Stimulated activated CD8-positive, alpha-beta memory T cell treated with anti-CD3 and anti-CD28 coated beads, Interleukin-15, amount 100 ng/mL, for 1 hour (primary cell): Measurements from ENCODE around the gene PATZ1.
"Not testable (repeated sequence)": the region's sequence is repeated elsewhere in the genome, so short reads cannot be mapped to it uniquely, and the experiment has no call there.

Source experiments
- DNase-seq: peaks from one replicate; pipeline ENCODE4 v3.0.0-alpha.2; 2020; ENCODE audit warnings: low read depth

PATZ1 gene, protein sequence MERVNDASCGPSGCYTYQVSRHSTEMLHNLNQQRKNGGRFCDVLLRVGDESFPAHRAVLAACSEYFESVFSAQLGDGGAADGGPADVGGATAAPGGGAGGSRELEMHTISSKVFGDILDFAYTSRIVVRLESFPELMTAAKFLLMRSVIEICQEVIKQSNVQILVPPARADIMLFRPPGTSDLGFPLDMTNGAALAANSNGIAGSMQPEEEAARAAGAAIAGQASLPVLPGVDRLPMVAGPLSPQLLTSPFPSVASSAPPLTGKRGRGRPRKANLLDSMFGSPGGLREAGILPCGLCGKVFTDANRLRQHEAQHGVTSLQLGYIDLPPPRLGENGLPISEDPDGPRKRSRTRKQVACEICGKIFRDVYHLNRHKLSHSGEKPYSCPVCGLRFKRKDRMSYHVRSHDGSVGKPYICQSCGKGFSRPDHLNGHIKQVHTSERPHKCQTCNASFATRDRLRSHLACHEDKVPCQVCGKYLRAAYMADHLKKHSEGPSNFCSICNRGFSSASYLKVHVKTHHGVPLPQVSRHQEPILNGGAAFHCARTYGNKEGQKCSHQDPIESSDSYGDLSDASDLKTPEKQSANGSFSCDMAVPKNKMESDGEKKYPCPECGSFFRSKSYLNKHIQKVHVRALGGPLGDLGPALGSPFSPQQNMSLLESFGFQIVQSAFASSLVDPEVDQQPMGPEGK

DNA sequence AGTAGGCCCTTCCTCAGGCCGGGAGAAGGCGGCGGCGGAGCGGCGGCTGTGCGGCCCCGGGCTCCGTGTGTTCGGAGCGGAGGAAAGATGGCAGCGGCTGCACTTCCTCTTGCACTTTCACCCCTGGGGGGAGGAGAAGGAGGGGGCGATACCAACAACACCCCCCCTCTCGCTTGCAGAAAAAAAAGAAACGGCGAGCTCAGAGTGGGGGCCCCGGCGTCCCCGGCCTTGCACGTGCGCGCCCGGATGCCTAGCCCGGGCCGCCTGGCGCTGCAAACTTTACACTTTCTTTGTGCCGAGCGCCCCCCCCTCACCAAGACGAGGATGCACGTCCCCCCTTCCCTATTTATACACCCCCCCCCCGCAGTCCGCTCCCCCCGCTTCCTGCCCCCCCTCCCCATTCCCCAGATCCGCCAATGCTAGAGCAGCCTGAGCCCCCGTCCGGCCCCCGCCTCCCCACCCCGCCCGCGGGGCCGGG, at the start of gene PATZ1:
Gene PATZ1 (minus strand): TSS at position 92 of the 478 bp plus-strand sequence. CDS start 744 bp downstream, outside the sequence.
- peak; percentile 49 for DNase-seq

DNA sequence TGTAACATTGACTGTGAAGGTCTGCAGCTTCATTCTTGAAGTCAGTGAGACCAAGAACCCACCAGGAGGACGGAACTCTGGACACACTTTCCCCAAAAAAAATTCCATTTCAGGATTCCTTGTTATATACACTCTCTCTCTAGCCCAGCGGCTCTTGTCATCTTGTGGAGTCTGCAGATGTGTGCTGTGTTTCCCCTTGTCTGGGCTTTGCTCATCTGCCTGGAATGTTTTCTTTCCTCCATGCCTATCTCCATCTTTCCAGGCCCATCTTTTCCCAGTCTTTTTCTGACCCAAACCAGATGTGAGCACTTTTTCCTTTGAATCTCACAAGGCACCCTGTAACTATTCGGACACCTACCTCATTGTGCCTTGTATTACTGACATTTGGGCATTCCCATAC, 48.2 kb upstream of the PATZ1 start:
- DNase-seq: no peak

DNA sequence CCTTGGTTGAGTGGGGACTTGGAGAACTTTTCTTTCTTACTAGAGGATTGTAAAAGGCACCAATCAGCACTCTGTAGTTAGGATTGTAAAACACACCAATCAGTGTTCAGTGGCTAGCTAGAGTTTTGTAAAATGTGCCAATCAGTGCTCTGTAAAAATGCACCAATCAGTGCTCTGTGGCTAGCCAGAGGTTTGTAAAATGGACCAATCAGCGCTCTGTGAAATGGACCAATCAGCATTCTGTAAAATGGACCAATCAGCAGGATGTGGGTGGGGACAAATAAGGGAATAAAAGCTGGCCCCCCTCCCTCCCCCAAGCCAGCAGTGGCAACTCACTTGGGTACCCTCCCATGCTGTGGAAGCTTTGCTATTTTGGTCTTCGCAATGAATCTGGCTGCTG, 47.7 kb upstream of the PATZ1 start:
- DNase-seq: no peak

DNA sequence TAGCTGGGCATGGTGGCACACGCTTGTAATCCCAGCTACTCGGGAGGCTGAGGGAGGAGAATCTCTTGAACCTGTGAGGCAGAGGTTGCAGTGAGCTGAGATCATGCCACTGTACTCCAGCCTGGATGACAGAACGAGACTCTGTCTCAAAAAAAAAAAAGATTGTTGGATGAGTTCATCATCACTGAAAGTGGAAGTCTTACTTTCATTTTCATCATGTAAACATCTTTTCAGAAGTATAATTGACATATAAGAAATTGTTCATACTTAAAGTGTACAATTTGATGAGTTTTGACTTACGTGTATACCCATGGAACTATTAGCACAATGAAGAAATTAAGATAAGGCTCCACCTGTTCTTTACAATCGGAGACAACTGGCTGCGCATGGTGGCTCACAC, 32.5 kb upstream of the PATZ1 start:
- DNase-seq: not testable (repeated sequence)

DNA sequence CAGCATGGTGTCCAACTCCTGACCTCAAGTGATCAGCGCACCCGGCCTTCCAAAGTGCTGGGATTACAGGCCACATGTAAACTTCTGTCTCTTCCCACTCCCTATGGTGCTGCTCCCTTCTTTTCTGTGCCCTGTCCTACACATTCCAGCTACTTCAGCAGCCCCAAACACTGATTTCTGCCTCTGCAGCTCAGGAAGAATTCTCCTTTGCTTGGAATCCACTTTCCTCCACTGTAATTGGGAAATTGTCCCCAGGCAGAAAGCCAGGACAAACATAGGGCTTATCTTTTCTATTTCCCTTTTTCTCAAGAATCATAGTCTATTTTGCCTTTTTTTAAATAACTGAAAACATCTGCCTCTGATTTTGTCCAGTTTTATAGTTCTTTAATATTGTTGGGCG, 32.0 kb upstream of the PATZ1 start:
- no peak for DNase-seq

DNA sequence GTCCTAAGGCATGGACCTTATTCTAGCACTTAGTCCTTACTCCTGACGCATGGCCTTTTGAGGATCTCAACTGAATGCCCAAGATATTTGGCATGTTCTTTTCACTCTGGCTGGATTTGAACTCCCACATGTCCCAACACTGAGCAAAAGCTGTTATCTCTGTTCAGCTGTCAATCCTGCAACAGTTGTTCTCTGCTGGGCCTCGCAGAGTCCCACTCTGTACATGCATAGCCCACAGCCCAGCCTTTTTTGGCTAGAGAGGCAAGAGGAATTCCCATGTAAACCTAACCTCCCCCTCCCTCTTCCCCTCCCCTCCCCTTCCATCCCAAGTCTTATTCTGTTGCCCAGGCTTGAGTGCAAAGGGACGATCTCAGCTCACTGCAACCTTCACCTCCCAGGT, 31.5 kb upstream of the PATZ1 start:
- DNase-seq: no peak

DNA sequence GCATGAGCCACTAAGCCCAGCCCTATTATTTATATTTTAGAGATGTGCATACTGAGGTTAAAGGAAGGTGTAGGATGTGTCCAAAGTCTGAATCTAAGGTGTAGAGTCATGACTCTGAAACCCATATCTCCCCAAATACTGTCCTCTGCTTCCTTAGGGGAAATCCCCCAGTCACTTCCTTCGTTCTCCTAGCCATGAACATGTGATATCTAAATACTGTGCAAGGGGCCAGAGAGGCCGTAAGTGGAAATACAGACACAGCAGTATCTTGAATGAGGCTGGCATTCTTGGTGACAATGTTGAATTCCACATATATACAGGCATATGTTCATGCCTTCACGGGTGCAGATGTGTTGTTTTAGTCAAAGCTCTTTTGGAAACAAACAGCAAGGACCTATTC, 21.3 kb upstream of the PATZ1 start:
- DNase-seq: no peak

DNA sequence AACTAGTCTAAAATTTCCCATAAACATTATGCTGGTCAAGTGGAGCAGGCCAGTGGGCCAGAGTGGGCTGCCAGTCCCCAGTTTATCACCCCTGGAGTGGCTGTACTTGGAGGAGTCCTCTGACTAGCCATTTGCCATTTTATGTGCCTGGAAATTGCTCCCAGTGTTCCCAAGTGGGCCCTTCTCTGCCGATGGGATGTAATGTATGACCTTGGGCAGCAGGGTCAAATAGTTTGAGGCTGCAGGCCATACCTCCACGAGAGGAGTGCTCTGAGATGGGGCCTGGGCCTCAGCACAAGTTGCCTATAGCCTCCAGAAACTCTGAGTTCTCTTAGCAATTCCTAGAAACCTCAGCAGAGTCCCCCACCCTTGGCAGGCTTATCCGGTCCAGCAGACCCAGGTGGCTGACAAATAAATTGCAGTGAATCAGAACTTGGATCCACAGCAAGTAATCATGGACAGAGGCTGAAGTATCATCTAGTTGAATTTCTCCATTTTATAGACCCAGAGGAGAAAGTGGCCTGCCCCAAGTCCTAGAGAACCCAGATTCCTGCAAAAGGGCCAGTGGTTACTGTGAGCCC, 17.8 kb upstream of the PATZ1 start:
- no peak for DNase-seq

DNA sequence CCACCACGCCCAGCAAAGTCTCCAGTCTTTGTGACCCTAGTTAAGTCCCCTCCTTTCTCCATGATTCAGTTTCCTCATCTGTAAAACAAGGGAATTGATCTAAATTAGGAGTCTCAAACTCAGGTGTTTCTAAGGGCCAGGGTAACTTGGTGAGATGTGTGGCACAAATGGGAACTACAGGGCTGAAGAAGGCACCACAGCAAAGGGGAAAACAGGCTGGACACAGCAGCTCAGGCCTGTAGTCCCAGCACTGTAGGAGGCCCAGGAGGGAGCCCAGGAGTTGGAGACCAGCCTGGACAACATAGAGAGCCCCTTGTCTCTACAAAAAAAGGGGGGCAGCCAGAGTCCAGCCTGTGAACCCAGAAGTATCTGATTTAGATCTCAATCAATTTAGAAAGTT, 15.6 kb upstream of the PATZ1 start:
- DNase-seq: no peak

DNA sequence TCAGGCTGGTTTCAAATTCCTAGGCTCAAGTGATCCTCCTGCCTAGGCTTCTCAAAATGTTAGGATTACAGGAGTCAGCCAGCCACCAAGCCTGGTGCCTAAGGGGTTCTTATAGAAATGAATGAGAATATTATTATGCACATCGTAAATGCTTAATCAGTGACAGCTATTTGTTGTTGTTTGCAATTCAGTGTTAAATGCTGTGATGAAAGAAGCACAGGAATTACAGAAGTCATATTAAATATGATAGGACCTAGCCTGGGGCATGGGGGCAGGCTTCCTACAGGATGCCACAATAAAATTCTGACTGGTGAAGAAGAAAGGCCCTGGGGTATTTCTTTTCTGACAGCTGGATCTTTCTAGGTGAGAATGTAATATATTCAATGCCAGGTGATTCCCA, 13.9 kb upstream of the PATZ1 start:
- no peak for DNase-seq

DNA sequence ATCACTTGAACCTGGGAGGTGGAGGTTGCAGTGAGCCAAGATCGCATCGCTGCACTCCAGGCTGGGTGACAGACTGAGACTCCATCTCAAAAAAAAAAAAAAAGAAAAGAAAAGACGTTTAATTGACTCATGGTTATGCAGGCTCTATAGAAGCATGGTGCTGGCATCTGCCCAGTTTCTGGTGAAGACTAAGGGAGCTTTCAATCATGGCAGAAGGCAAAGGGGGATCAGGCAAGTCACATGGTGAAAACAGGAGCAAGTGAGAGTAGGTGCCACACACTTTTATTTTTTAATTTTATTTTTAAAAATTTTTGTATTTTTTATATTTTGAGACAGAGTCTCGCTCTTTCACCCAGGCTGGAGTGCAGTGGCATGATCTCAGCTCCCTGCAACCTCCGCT, 8.4 kb upstream of the PATZ1 start:
- no peak for DNase-seq

DNA sequence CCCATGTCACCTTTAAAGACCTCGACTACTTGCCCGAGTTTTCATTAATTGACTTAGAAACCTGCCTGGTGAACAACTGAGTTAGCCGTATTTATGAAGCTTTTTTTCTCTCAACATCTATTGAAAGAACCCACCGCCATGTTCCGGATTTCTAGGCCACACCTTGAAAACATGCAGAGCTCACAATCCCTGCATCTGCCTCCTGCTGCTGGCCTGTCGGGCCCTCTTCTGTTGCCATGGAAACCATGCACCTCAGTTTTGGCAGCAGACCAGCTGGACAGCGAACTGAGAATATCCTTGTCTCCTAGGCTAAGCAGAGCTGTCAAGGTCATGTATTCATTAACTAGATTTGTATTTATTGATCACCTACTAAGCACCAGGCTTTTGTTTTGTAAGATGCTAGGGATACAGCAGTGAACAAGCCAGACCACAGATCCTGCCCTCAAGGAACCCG, 4.3 kb upstream of the PATZ1 start:
- no peak for DNase-seq

DNA sequence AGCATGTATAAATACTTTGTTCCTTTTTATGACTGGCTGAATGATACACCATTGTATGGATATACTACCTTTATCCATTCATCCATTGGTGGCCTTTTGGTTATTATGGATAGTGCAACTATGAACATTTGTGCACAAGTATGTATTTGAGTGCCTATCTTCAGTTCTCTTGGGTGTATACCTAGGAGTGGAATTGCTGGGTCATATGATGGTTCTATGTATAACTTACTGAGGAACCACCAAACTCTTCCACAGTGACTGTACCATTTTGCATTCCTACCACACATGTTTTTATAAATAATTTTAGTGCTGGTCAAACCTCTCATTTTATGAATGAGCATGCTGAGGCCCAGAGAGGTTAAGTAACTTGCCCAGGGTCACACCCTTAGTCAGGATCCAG, 3.8 kb upstream of the PATZ1 start:
- no peak for DNase-seq

DNA sequence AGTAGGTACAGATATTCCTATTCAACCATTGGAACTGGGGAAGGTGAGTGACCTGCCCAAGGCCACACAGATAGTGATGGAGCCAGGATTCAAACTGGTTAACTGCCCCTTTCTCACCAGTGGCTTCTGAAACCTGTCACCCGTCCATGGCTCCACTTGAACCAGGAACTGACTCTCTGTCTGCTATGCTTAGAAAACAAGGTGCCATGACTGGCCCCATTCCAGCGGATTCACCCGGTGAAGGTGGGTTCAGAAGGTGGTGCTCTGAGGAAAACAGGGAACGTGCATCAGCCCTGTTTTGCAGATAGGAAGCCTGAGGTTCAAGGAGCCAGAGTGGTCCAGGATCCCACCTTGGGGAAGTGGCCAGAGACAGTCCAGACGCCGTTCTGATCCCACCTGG, 2.6 kb upstream of the PATZ1 start:
- DNase-seq: no peak

DNA sequence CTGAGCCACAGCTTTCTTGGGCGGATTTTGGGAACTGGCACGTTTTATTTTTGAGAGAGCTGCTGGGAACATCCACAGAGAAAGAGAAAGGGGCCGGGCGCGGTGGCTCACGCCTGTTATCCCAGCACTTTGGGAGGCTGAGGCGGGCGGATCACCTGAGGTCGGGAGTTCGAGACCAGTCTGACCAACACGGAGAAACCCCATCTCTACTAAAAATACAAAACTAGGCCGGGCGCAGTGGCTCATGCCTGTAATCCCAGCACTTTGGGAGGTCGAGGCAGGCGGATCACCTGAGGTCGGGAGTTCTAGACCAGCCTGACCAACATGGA, 1.8 kb upstream of the PATZ1 start:
- DNase-seq: not testable (repeated sequence)

DNA sequence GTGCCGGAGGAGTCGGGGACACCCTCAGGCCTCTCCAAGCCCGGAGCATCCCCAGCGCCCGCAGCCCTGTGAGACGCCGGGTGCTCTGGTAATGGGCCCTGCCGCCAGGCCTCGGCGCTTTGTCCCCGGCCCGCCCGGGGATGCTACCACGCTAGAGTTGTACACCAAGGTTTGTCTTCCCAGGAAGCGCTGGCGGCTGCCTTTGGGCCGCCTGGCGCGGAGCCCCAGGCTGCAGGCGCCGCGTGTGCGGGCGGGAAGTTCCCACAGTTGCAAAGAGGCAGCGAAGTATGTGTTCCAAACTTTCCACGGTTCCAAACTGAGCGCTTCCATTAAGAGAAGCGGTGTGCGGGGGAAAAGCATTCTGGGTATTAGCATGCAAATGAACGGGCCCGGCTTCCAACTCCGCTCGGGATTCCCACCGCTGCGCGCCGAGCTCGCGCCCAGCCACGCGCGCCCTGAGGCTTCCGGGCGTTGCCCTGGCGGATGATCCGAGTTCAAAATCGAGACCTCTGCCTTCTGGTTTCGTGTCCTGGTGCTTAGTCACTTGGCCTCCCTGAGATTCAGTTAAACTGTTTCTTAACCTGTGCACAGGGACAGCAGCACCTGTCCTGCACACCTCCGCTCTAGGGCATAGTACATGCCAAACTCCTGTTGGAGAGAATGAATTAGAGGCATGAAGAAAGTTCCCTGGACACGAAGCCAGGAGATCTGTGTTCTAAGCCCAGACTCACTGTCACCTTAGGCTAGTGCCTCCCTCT, 1.3 kb upstream of the PATZ1 start:
- peak; percentile 7 for DNase-seq

DNA sequence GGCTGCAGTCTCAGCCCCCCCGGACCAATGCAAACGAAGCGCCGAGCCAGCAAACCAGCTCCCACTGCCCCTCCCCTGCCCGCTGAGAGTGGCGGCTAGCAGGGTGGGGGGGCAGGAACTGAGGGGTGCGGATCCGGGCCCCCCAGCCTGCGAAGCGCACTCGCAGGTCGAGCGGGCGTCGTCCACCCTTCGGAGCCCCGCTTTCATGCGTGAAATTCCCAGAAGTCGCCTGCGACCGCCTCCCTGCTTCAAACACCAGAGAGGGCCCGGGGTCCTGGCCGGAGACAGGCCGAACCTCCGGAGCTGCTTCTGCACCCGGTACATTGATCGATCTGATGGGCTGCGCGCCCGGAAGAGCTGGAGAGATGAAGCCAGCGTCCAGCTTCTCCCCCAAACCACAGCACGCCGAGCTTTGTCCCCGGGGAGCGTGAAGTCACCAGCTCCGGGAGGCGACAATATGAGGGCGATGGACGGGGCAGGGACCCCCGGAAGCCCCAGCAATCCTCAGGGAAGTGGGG, 646 bp upstream of the PATZ1 start:
- DNase-seq: no peak

DNA sequence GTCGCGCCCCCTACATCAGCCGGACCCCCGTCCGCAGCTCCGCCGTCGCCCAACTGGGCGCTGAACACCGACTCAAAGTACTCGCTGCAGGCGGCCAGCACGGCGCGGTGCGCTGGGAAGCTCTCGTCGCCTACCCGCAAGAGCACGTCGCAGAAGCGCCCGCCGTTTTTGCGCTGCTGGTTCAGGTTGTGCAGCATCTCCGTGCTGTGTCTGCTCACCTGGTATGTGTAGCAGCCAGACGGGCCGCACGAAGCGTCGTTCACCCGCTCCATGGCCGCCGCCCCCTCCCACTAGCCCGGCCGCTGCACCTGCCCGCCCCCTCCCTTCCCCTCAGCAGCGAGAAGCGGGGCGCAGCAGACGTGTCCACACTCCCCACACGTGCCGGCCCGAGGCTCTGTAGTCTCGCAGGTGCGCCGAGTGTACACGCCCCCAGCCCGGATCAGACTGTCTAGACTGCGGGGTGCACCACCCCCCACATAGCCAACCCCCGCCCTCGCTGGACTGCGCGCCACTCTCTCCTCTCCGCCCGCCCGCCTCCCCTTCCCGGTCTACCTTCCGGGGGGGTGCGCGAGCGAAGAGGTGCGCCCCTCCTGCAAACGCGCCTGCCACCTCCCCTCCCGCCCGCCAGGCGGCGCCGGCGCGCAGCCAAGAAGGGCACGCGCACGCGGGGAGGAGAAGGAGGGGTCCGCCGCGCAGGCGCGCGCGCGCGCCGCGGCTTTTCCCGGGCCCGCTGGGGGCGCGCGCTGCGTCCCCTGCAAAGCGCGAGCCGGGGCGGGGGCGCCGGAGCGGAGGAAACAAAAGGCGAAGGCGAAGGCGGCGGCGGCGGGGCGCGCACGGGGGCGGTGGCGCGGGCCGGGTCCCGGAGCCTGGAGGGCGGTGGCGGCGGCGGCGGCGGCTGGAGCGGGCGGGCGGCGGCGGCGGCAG, 553 bp downstream of the PATZ1 start:
- peak; percentile 62 for DNase-seq

DNA sequence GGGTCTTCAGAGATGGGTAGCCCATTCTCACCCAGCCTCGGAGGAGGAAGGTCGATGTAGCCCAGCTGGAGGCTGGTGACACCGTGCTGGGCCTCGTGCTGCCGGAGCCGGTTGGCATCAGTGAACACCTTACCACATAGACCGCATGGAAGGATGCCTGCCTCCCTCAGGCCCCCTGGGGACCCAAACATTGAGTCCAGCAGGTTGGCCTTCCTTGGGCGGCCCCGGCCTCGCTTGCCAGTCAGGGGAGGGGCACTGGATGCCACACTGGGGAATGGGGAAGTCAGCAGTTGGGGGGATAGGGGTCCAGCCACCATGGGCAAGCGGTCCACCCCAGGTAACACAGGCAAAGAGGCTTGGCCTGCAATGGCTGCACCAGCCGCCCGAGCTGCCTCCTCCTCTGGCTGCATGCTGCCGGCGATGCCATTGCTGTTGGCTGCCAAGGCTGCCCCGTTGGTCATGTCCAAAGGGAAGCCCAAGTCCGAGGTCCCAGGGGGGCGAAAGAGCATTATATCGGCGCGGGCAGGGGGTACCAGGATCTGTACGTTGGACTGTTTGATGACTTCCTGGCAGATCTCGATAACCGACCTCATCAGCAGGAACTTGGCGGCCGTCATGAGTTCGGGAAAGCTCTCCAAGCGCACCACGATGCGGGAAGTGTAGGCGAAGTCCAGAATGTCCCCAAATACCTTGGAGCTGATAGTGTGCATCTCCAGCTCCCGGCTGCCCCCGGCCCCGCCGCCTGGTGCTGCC, 1.4 kb downstream of the PATZ1 start:
- no peak for DNase-seq

DNA sequence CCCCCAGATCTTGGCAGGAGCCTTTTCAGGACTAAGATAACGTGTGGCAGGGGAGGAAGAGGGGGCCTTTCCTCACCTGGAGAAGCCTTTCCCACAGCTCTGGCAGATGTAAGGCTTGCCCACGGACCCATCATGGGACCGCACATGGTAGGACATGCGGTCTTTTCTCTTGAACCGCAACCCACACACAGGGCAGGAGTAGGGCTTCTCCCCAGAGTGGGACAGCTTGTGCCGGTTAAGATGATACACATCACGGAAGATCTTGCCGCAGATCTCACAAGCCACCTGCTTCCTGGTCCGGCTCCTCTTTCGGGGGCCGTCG, 1.9 kb downstream of the PATZ1 start:
- DNase-seq: no peak
